Heart left ventricle (tissue), 13 donors: Measurements from ENCODE around the gene ACOXL.

ENCODE experiments used
- POLR2A ChIP-seq, 2 donors: fragments of 450-650 bp; IDR thresholded peaks; one replicate each; pipeline ENCODE4 v1.6.1; 2017; ENCODE audit warnings: antibody characterized with exemption in 2 of 2, mild to moderate bottlenecking in 2 of 2, moderate library complexity in 2 of 2
- TF ChIP-seq, protein P1 (sequence below), 12 donors: fragments of 200-600 bp; sonication (generic) in 4 of 12; IDR thresholded peaks; one replicate each; pipeline versions ENCODE4 v1.5.0 to v1.8.0; 2018 to 2022; ENCODE audit warnings: antibody characterized with exemption in 12 of 12, mild to moderate bottlenecking in 5 of 12
- donor health status: ischemic (EF 13 %, LVEDD 7.1; RV severe dilation, severe dysfunction).
- donor health status: DM: no; HTN: yes; CAD: no.
- donor health status: DM: no; HTN: no; CAD: no.
- donor health status: ischemic (EF 25% LVEDD 6.9; RV normal size, moderate dysfunction).
- donor health status: ischemic (EF 25% LVEDD 5.7; RV mildly dilated, moderate dysfunction).
- donor health status: ischemic (EF 35%, LVEDD 5.7; RV mildly dilated, moderate dysfunction).
- donor health status: nonischemic (EF 11% LVEDD 7.7; RV severe dilation, severe dysfunction).
- donor health status: DM: yes; HTN: yes; CAD: no.
- donor health status: PGD.
- donor health status: ischemic (EF 29% LVEDD 5.4; RV normal size, mild dysfunction).
- donor health status: nonischemic (EF 23%, LVEDD 6.1; RV moderate dilation, normal function).

DNA sequence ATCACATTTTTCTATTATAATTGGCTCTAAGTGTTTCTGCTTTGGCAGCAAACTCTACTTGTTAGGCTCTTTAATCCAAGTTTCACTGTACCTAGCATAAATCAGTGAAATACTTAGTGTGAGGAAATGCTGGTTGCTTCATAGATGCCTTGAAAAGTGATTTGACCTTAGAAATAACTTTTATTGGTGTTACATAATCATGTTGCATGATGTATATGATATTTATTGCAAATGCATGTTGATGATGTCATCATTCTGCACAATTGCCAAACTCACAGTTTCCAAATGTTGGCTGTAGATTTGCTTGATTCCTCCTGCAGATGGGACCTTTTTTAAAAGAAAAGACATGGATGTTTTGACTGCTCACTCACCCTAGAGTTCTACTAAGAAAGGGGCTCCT is 250.8 kb downstream of the ACOXL start:
- TF ChIP-seq POLR2A (IDR thresholded peaks at IDR 0.05), result no peak
- TF ChIP-seq, protein P1, sequence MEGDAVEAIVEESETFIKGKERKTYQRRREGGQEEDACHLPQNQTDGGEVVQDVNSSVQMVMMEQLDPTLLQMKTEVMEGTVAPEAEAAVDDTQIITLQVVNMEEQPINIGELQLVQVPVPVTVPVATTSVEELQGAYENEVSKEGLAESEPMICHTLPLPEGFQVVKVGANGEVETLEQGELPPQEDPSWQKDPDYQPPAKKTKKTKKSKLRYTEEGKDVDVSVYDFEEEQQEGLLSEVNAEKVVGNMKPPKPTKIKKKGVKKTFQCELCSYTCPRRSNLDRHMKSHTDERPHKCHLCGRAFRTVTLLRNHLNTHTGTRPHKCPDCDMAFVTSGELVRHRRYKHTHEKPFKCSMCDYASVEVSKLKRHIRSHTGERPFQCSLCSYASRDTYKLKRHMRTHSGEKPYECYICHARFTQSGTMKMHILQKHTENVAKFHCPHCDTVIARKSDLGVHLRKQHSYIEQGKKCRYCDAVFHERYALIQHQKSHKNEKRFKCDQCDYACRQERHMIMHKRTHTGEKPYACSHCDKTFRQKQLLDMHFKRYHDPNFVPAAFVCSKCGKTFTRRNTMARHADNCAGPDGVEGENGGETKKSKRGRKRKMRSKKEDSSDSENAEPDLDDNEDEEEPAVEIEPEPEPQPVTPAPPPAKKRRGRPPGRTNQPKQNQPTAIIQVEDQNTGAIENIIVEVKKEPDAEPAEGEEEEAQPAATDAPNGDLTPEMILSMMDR (IDR thresholded peaks at IDR 0.05), result no peak
